HepG2 (cell line): ENCODE results near the gene LY6G5B. TPM values are rescaled to one million over a fixed set of nuclear protein-coding genes. Genes with fewer than 3 reads are reported as not detected.
A peak's percentile ranks its signal among the peaks of the same experiment; 100 is the strongest.

Experiments
- AHR ChIP-seq: IDR thresholded peaks from 2 replicates; pipeline ENCODE4 v1.6.1; 2018; ENCODE audit warnings: missing genetic modification reagents, missing compliant biosample characterization
- CBX2 ChIP-seq, 2 experiments: fragments of 200-600 bp in 1 of 2; sonication (generic); formaldehyde crosslinking in 1 of 2; IDR thresholded peaks; 2 replicates each; pipeline versions ENCODE4 v1.7.0 to v1.8.1; 2018 to 2022; ENCODE audit warnings: low read depth in 2 of 2, low read length in 1 of 2, mild to moderate bottlenecking in 1 of 2, missing genetic modification reagents in 1 of 2
- DPF2 ChIP-seq: sonication (generic); formaldehyde crosslinking; IDR thresholded peaks from 2 replicates; pipeline ENCODE4 v1.4.0; 2020; ENCODE audit warnings: mild to moderate bottlenecking, low read depth, missing genetic modification reagents, borderline replicate concordance
- NKX3-1 ChIP-seq: sonication (generic); formaldehyde crosslinking; IDR thresholded peaks from 2 replicates; pipeline ENCODE4 v1.5.0; 2020; ENCODE audit warnings: missing genetic modification reagents
- PCBP2 ChIP-seq: fragments of 200-400 bp; formaldehyde crosslinking; optimal IDR thresholded peaks from 2 replicates; pipeline ENCODE3; 2018; ENCODE audit warnings: low read length, low read depth; ENCODE audit not compliant: poor library complexity, severe bottlenecking
- THAP11 ChIP-seq: IDR thresholded peaks from 2 replicates; pipeline ENCODE4 v1.6.1; 2016; ENCODE audit warnings: missing biosample characterization, missing genetic modification reagents
- ZNF124 ChIP-seq: sonication (generic); formaldehyde crosslinking; IDR thresholded peaks from 2 replicates; pipeline ENCODE4 v1.4.0; 2020; ENCODE audit warnings: missing genetic modification reagents
- ZNF431 ChIP-seq: sonication (generic); formaldehyde crosslinking; IDR thresholded peaks from 2 replicates; pipeline ENCODE4 v1.9.0; 2022; ENCODE audit warnings: missing genetic modification reagents, low read depth, mild to moderate bottlenecking, borderline replicate concordance
- ZNF724P ChIP-seq: sonication (generic); formaldehyde crosslinking; IDR thresholded peaks from 2 replicates; pipeline ENCODE4 v1.8.0; 2022; ENCODE audit warnings: missing genetic modification reagents, borderline replicate concordance
- polyA plus RNA-seq, 8 experiments: library from polyadenylated mRNA; depleted of rRNA in 3 of 8; stranded (reverse) in 7 of 8; unstranded in 1 of 8; fragments of >200 nt; fragmentation: Illumina TruSeq in 4 of 8; extraction: Trizol in 4 of 8; gene quantifications; 2 replicates each; pipeline versions ENCODE4 v1.2.1 to v1.2.3, GENCODE V29; 2011 to 2016; ENCODE audit warnings: low read depth in 4 of 8, missing spikeins in 1 of 8, mixed read lengths in 1 of 8; ENCODE audit not compliant: insufficient read depth in 1 of 8
- total RNA-seq, 5 experiments: library from RNA; depleted of rRNA; stranded (reverse); fragments of >200 nt; fragmentation: Illumina TruSeq; extraction: Trizol; gene quantifications; 2 replicates each; pipeline ENCODE4 v1.2.3, GENCODE V29; 2016; ENCODE audit warnings: low read depth in 1 of 5
- TF ChIP-seq, protein P1 (sequence below): sonication (generic); formaldehyde crosslinking; IDR thresholded peaks from 2 replicates; pipeline ENCODE4 v1.5.1; 2020; ENCODE audit warnings: mild to moderate bottlenecking, missing genetic modification reagents, borderline replicate concordance
- TF ChIP-seq, protein P2 (sequence below): sonication (generic); formaldehyde crosslinking; IDR thresholded peaks from 2 replicates; pipeline ENCODE4 v1.4.0; 2020; ENCODE audit warnings: missing genetic modification reagents, borderline replicate concordance
- TF ChIP-seq, protein P3 (sequence below): sonication (generic); formaldehyde crosslinking; conservative IDR thresholded peaks from 2 replicates; pipeline ENCODE4 v1.5.0; 2020; ENCODE audit warnings: missing genetic modification reagents

The LY6G5B gene
- total and polyA plus RNA-seq, 2 of the 13 experiments (the other 11 are each of a cell fraction or from before 2014, with no cell fraction given) = 7.8 to 15.7 TPM

DNA sequence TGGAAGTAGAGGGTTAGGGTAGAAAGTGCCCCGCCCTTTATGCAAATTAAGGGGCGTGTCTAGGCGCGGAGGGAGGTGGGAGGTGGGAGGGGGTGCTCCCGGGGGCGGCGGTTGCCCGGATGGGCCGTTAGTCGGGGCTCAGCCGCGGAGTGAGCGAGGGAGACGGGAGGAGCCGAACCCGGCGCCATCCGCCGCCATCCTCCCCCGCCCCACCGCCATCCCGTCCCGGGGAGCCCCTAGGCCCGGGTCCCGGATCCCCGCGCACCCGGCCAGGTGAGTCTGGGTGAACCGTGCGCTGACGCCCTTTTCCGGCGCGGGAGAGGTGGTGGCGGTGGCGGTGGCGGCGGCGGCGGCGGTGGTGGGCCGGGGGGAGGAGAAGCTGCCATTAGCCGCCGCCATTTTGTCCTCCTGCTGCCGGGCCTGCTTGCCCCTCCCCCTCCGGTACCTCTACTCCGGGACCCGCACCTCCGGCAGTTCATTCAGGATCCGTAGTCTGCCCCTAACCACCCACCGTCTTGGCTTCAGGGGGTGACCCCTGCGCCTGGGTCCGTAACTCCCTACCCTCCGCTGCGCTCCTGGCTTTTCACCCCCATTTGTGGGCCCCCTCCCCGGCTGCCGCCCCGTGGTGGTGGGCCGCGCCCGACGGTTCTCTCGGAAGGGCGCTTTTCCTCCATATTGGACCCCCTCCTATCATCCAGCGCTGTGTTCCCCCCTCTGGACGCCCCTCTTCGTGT is 49.0 kb upstream of the LY6G5B start, which contains the start of gene PRRC2A (continued):
- no peak for TF ChIP-seq CBX2 (IDR thresholded peaks at IDR 0.05; ENCODE audit: low read depth, low read length)
- TF ChIP-seq CBX2 (CRISPR knock-in tag; IDR thresholded peaks at IDR 0.05; ENCODE audit: low read depth) = 0 out of 2 replicates have a peak, but pooled peaks have one; percentile 21
- no peak for TF ChIP-seq ZNF724P (CRISPR knock-in tag)
- no peak for TF ChIP-seq NKX3-1 (CRISPR knock-in tag)
- TF ChIP-seq, protein P1, sequence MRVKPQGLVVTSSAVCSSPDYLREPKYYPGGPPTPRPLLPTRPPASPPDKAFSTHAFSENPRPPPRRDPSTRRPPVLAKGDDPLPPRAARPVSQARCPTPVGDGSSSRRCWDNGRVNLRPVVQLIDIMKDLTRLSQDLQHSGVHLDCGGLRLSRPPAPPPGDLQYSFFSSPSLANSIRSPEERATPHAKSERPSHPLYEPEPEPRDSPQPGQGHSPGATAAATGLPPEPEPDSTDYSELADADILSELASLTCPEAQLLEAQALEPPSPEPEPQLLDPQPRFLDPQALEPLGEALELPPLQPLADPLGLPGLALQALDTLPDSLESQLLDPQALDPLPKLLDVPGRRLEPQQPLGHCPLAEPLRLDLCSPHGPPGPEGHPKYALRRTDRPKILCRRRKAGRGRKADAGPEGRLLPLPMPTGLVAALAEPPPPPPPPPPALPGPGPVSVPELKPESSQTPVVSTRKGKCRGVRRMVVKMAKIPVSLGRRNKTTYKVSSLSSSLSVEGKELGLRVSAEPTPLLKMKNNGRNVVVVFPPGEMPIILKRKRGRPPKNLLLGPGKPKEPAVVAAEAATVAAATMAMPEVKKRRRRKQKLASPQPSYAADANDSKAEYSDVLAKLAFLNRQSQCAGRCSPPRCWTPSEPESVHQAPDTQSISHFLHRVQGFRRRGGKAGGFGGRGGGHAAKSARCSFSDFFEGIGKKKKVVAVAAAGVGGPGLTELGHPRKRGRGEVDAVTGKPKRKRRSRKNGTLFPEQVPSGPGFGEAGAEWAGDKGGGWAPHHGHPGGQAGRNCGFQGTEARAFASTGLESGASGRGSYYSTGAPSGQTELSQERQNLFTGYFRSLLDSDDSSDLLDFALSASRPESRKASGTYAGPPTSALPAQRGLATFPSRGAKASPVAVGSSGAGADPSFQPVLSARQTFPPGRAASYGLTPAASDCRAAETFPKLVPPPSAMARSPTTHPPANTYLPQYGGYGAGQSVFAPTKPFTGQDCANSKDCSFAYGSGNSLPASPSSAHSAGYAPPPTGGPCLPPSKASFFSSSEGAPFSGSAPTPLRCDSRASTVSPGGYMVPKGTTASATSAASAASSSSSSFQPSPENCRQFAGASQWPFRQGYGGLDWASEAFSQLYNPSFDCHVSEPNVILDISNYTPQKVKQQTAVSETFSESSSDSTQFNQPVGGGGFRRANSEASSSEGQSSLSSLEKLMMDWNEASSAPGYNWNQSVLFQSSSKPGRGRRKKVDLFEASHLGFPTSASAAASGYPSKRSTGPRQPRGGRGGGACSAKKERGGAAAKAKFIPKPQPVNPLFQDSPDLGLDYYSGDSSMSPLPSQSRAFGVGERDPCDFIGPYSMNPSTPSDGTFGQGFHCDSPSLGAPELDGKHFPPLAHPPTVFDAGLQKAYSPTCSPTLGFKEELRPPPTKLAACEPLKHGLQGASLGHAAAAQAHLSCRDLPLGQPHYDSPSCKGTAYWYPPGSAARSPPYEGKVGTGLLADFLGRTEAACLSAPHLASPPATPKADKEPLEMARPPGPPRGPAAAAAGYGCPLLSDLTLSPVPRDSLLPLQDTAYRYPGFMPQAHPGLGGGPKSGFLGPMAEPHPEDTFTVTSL (CRISPR knock-in tag) = 0 out of 2 replicates have a peak, but pooled peaks have one; percentile 35
- peak; percentile 35; the same call in 1 of the 2 replicates for TF ChIP-seq THAP11 (CRISPR knock-in tag)
- peak; percentile 59; the same call in 1 of the 2 replicates for TF ChIP-seq ZNF431
- TF ChIP-seq, protein P2, sequence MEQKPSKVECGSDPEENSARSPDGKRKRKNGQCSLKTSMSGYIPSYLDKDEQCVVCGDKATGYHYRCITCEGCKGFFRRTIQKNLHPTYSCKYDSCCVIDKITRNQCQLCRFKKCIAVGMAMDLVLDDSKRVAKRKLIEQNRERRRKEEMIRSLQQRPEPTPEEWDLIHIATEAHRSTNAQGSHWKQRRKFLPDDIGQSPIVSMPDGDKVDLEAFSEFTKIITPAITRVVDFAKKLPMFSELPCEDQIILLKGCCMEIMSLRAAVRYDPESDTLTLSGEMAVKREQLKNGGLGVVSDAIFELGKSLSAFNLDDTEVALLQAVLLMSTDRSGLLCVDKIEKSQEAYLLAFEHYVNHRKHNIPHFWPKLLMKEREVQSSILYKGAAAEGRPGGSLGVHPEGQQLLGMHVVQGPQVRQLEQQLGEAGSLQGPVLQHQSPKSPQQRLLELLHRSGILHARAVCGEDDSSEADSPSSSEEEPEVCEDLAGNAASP (CRISPR knock-in tag) = no peak; the same call in 1 of the 2 replicates
- TF ChIP-seq DPF2 (CRISPR knock-in tag) = no peak
- no peak for TF ChIP-seq ZNF124 (CRISPR knock-in tag)
- TF ChIP-seq, protein P3, sequence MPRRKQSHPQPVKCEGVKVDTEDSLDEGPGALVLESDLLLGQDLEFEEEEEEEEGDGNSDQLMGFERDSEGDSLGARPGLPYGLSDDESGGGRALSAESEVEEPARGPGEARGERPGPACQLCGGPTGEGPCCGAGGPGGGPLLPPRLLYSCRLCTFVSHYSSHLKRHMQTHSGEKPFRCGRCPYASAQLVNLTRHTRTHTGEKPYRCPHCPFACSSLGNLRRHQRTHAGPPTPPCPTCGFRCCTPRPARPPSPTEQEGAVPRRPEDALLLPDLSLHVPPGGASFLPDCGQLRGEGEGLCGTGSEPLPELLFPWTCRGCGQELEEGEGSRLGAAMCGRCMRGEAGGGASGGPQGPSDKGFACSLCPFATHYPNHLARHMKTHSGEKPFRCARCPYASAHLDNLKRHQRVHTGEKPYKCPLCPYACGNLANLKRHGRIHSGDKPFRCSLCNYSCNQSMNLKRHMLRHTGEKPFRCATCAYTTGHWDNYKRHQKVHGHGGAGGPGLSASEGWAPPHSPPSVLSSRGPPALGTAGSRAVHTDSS (CRISPR knock-in tag) = no peak
- 0 out of 2 replicates have a peak, but pooled peaks have one; percentile 70 for TF ChIP-seq AHR (CRISPR knock-in tag)
- no peak for TF ChIP-seq PCBP2
